Testis (tissue), 5 donors: ENCODE measurements around the gene KRT14. TPM values are rescaled to one million over a fixed set of nuclear protein-coding genes. Genes with fewer than 3 reads are reported as not detected.
A peak's percentile ranks its signal among the peaks of the same experiment; 100 is the strongest.

ENCODE experiments used
- DNase-seq: peaks from one replicate; pipeline ENCODE4 v3.0.0-alpha.2; 2019
- H3K27ac ChIP-seq, 2 donors: fragments of 200-600 bp; sonication (generic); one replicate each; pipeline ENCODE4 v1.5.1; 2019
- H3K27me3 ChIP-seq: fragments of 200-600 bp; sonication (generic); one replicate; pipeline ENCODE4 v1.5.1; 2019
- H3K36me3 ChIP-seq: fragments of 200-600 bp; sonication (generic); one replicate; pipeline ENCODE4 v1.5.1; 2017; ENCODE audit warnings: low read depth; ENCODE audit errors: missing control alignments
- H3K4me1 ChIP-seq: fragments of 200-600 bp; sonication (generic); one replicate; pipeline ENCODE4 v1.5.1; 2019
- H3K4me3 ChIP-seq, 2 donors: fragments of 200-600 bp; sonication (generic); one replicate each; pipeline ENCODE4 v1.5.1; 2017 to 2019
- H3K9me3 ChIP-seq: fragments of 200-600 bp; sonication (generic); one replicate; pipeline ENCODE4 v1.5.1; 2017
- POLR2A ChIP-seq: fragments of 450-650 bp; IDR thresholded peaks from one replicate; pipeline ENCODE4 v1.6.1; 2017; ENCODE audit warnings: antibody characterized with exemption, mild to moderate bottlenecking, moderate library complexity
- WGBS, 2 donors: methylation state at CpG; one replicate each; pipeline ENCODE4 v1.1.5; 2018; 5-methylcytosine and 5-hydroxymethylcytosine counted together
- intact Hi-C: fragments of 100-400 bp; cut with DNase I; formaldehyde crosslinking; loops from one replicate; pipeline ENCODE4 v1.15.1; 2023; ENCODE audit warnings: low total_unique reads
- long read RNA-seq, 2 donors: transcript quantifications; one replicate each; lab custom pipeline, GENCODE V29; 2026
- polyA plus RNA-seq: library from polyadenylated mRNA; stranded (reverse); fragments of 350-450 nt; fragmentation: Illumina TruSeq; extraction: RNeasy Lipid Tissue Mini Kit (QIAGEN cat#74804); gene quantifications from one replicate; pipeline ENCODE4 v1.2.3, GENCODE V29; 2014; ENCODE audit warnings: low read depth, low replicate concordance; ENCODE audit not compliant: insufficient read depth
- total RNA-seq, 2 donors: library from RNA; depleted of rRNA; stranded (reverse); fragments of >200 nt; gene quantifications; one replicate each; pipeline ENCODE4 v1.2.3, GENCODE V29; 2016
- TF ChIP-seq, protein P1 (sequence below), 3 experiments: fragments of 450-650 bp in 2 of 3; fragments of 200-600 bp in 1 of 3; sonication (generic) in 1 of 3; IDR thresholded peaks; one replicate each; pipeline ENCODE4 v1.5.1; 2016 to 2019; ENCODE audit warnings: antibody characterized with exemption in 3 of 3, mild to moderate bottlenecking in 2 of 3, moderate library complexity in 1 of 3

The KRT14 gene
- total RNA-seq: under 1 TPM in 1 of 2 donors, not detected in 1; 0.24 TPM
- 0.37 TPM for polyA plus RNA-seq
- long read RNA-seq, donor 1: 0 reads
- long read RNA-seq, donor 2: 0 reads

DNA sequence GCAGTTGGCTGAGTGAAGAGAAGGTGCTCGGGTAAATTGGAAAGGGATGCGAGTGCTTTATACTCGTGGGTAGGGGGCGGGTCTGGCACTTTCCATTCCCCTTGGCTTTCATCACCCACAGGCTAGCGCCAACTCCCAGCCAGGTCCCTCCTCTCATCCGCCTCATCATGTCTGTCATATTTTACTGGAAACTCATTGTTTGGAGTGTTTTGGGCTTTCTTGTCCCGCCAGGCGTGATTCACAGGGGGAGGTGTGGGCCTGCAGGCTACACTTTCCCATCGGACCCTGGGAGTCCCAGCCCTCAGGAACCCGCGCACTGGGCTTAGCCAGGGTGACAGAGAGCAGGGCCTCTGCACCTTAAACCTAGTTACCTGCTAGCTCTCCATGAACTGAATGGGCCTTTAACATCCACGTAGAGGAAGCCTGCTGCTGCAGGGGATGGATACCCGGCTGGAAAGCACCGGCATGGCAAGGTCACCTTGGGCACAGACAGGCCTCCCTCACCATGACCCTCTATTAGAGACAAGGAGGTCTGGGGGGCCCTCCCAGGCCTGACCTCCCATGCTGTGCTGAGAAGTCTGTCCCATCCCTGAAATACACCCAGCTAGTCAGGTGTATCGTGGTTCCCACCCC, at the start of gene KRT14:
KRT14 (minus strand) TSS at position 33 of the 633 bp plus-strand sequence. CDS start 61 bp downstream, outside the sequence.
- Histone ChIP-seq H3K4me3 (no peak within 1 kb of the TSS), H3K9me3 (no peaks in the 10 kb centered on the region), H3K4me1 (no peaks in the 10 kb centered on the region), H3K27ac (no peak within 1 kb of the TSS), H3K27me3 (no peaks in the 10 kb centered on the region), H3K36me3 (no peaks in the 10 kb centered on the region)
- DNase-seq: no peak
- TF ChIP-seq, protein P1, sequence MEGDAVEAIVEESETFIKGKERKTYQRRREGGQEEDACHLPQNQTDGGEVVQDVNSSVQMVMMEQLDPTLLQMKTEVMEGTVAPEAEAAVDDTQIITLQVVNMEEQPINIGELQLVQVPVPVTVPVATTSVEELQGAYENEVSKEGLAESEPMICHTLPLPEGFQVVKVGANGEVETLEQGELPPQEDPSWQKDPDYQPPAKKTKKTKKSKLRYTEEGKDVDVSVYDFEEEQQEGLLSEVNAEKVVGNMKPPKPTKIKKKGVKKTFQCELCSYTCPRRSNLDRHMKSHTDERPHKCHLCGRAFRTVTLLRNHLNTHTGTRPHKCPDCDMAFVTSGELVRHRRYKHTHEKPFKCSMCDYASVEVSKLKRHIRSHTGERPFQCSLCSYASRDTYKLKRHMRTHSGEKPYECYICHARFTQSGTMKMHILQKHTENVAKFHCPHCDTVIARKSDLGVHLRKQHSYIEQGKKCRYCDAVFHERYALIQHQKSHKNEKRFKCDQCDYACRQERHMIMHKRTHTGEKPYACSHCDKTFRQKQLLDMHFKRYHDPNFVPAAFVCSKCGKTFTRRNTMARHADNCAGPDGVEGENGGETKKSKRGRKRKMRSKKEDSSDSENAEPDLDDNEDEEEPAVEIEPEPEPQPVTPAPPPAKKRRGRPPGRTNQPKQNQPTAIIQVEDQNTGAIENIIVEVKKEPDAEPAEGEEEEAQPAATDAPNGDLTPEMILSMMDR (IDR thresholded peaks at IDR 0.05): no peak
- TF ChIP-seq POLR2A: no peak
- intact Hi-C loops: no loop called here
- WGBS, 2 donors: 81 to 84% methylated on average over 10 to 15 of the region's 15 CpGs

DNA sequence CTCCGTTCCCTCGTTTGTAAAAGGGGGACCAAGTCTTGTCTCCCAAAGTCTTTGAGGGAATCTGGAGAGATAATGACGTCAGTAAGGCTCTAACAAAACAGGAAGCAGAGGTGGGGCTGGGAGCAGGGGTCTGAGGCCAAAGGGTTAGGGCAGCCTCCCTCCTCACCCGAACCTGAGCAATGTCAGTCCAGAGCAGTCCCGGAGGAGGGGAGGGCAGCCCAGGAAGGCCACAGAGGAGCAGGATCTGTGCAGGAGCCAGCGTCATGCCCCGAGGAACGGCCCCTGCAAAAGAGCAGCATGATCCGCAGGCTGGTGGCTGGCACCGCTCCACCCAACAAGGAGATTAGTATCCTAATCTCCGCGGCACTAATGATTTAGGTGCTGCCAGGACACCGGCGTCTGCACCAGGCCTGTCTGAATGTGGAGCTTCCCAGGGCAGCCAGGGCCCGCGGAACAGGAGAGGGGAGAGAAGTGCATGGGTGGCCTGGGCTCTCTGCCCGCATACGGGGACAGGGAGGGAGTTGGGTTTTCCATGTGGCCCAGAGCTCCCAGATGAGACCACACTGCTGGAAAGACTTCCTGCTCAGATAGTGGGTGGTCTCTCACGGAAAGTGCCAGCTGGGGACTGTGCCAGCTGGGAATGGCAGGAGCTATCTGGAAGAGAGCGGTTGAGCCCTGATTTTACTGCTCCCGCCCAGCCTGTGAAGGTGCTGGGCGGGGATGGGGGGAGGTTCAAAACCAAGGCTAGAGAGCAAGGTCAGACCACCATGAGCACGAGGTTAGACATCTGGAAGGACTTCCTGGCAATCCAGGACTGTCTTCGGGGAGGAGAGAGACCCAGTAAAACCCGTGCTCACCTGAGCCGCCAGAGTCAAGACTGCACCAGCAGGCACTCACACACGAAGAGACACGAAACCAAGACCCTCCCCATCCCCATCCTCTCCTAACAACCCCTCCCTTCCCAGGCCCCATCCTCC, 48.7 kb upstream of the KRT14 start:
- H3K9me3 ChIP-seq: no peaks in the 10 kb centered on the region
- no peak for TF ChIP-seq POLR2A
- TF ChIP-seq, protein P1 (IDR thresholded peaks at IDR 0.05): no peak
- H3K27me3 ChIP-seq: no peaks in the 10 kb centered on the region
- H3K4me1 ChIP-seq: peaks cover 24% of the 10 kb centered on the region
- no peak overlapping the region for H3K4me3 ChIP-seq
- peak; percentile 80 for DNase-seq
- intact Hi-C loops: no loop called here
- H3K36me3 ChIP-seq: no peaks in the 10 kb centered on the region
- 28 to 37% methylated on average over 16 to 28 of the region's 28 CpGs for WGBS, 2 donors
- peak overlapping the region; percentile 19 to 77 for H3K27ac ChIP-seq

DNA sequence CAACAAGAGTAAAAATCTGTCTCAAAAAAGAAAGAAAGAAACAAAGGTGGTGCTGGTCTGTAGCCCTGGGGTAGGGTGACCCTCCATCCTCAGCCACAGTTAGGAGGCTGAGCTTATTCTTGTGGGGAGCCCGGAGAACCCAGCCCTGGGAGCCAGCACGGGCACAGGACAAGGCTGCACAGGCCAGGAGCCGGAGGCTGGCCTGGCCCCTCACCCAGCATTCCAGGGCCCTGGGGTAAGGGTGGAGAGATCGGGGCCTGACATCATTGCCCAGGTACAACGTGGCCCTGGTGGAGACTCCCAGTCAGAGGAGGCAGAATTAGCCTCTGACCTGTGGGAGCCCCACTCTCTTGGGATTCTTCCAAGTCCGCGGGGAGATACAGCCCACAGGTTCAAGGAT, 47.9 kb upstream of the KRT14 start:
- H3K9me3 ChIP-seq: no peaks in the 10 kb centered on the region
- no peak overlapping the region for H3K4me3 ChIP-seq

DNA sequence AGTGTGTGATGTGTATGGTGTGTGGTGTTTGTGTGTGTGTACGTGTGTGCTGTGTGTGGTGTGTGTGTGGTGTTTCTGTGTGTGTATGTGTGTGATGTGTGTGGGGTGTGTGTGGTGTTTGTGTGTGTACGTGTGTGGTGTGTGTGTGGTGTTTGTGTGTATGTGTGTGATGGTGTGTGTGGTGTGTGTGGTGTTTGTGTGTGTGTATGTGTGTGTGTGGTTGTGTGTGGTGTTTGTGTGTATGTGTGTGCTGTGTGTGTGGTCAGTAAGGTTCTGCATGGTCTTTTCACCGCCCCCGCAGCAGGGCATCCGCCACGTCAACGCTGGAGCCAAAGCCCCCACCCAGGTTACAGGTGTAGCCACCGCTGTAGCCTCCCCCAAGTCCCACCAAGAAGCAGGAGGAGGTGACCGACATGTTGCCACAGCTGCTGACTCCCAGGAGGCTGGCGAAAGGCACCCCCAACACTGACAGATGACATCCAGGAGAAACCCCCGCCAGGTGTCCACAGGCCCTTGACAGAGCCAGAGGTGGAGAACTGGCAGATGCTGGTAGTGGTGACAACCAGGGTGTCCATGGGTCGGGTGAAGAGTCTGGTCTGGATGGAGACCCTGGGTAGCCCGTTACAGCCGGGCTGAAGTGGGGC, 47.0 kb upstream of the KRT14 start:
- WGBS, 2 donors: 84 to 85% methylated on average over 13 to 14 of the region's 14 CpGs
- no peaks in the 10 kb centered on the region for H3K36me3 ChIP-seq
- no peak for DNase-seq
- no peaks in the 10 kb centered on the region for H3K27me3 ChIP-seq
- TF ChIP-seq POLR2A: no peak
- TF ChIP-seq, protein P1 (IDR thresholded peaks at IDR 0.05): no peak
- no peak overlapping the region for H3K4me3 ChIP-seq
- H3K9me3 ChIP-seq: no peaks in the 10 kb centered on the region
- peak overlapping the region in 1 of 2 donors; percentile 77 for H3K27ac ChIP-seq
- peaks cover 24% of the 10 kb centered on the region for H3K4me1 ChIP-seq
- intact Hi-C loops: no loop called here

More for the DNA sequence above, 47.9 kb upstream of the KRT14 start:
- Histone ChIP-seq H3K27me3 (no peaks in the 10 kb centered on the region), H3K36me3 (no peaks in the 10 kb centered on the region), H3K27ac (peak overlapping the region; percentile 19 to 77), H3K4me1 (peaks cover 24% of the 10 kb centered on the region)
- 31 to 35% methylated on average over 4 to 7 of the region's 7 CpGs for WGBS, 2 donors
- no peak for DNase-seq
- no peak for TF ChIP-seq POLR2A
- TF ChIP-seq, protein P1 (IDR thresholded peaks at IDR 0.05): no peak
- intact Hi-C loops: no loop called here
